Spleen (tissue), 7 donors: ENCODE measurements around the gene RPS3A.

ENCODE experiments used
- POLR2AphosphoS5 ChIP-seq, 3 donors: sonication (generic); formaldehyde crosslinking; IDR thresholded peaks; one replicate each; pipeline ENCODE4 v1.5.1; 2017; ENCODE audit warnings: antibody characterized with exemption in 3 of 3
- TF ChIP-seq, protein P1 (sequence below), 11 experiments: fragments of 200-600 bp in 7 of 11; fragments of 450-650 bp in 4 of 11; sonication (generic) in 4 of 11; IDR thresholded peaks in 8 of 11; conservative IDR thresholded peaks in 3 of 11; 1 replicate in 7 of 11; 2 replicates in 4 of 11; pipeline versions ENCODE4 v1.4.0 to v1.8.0; 2016 to 2021; ENCODE audit warnings: antibody characterized with exemption in 11 of 11, inconsistent platforms in 4 of 11, mild to moderate bottlenecking in 1 of 11
- donor health status: DM: no; HTN: no; CAD: no; lungs with moderate emphysema.
- donor health status: DM: no; HTN: no; CAD: no.
- donor health status: DM: no; HTN: no; CAD: no.

DNA sequence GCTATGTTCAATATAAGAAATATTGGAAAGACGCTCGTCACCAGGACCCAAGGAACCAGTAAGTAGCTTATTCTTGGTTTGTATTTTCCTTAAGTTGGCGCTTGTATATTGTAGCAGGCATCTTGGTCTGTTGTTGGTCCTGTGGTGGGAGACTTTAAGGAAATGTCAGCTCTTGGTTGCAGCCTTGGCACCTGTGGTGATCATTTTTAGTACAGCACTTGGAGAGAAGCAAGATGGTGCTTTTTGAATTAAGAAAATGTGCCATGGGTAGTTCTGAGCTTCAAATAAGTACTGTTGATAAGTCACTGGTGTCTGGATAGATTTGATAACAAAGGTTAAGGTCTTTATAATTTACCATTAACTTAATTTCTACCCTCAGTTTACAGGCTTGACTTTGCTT, 1.1 kb downstream of the RPS3A start:
- TF ChIP-seq POLR2AphosphoS5 (IDR thresholded peaks at IDR 0.05), result no peak
- TF ChIP-seq, protein P1, sequence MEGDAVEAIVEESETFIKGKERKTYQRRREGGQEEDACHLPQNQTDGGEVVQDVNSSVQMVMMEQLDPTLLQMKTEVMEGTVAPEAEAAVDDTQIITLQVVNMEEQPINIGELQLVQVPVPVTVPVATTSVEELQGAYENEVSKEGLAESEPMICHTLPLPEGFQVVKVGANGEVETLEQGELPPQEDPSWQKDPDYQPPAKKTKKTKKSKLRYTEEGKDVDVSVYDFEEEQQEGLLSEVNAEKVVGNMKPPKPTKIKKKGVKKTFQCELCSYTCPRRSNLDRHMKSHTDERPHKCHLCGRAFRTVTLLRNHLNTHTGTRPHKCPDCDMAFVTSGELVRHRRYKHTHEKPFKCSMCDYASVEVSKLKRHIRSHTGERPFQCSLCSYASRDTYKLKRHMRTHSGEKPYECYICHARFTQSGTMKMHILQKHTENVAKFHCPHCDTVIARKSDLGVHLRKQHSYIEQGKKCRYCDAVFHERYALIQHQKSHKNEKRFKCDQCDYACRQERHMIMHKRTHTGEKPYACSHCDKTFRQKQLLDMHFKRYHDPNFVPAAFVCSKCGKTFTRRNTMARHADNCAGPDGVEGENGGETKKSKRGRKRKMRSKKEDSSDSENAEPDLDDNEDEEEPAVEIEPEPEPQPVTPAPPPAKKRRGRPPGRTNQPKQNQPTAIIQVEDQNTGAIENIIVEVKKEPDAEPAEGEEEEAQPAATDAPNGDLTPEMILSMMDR (IDR thresholded peaks at IDR 0.05 in 8 of 11, conservative IDR thresholded peaks at IDR 0.05 in 3 of 11), result no peak
